GM19023 (cell line): ENCODE measurements around the gene SIT1.
A peak's percentile ranks its signal among the peaks of the same experiment; 100 is the strongest.
"Not testable (repeated sequence)": the region's sequence is repeated elsewhere in the genome, so short reads cannot be mapped to it uniquely, and the experiment has no call there.

Source experiments
- ATAC-seq: cut with Tn5 transposase; IDR thresholded peaks from one replicate; pipeline ENCODE4 v1.9.1; 2021; ENCODE audit warnings: mild to moderate bottlenecking, moderate library complexity; ENCODE audit not compliant: unreplicated experiment

The SIT1 gene

DNA sequence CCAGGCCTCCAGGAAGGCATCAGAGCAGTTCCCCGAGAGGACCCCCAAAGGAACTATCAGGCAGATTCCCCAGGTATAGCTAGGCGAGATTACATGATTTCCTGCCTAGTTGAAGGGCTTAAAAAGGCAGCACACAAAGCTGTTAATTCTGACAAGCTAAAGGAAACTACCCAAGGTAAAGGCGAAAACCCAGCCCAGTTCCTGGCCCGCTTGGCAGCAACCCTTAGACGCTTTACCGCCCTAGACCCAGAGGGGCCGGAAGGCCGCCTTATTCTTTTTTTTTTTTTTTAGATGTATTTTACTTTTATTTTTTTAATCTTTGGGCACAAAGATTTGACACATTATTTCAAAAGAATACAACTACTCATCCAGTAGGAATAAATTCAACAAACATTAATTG, 12.0 kb downstream of the SIT1 start:
- ATAC-seq: not testable (repeated sequence)

DNA sequence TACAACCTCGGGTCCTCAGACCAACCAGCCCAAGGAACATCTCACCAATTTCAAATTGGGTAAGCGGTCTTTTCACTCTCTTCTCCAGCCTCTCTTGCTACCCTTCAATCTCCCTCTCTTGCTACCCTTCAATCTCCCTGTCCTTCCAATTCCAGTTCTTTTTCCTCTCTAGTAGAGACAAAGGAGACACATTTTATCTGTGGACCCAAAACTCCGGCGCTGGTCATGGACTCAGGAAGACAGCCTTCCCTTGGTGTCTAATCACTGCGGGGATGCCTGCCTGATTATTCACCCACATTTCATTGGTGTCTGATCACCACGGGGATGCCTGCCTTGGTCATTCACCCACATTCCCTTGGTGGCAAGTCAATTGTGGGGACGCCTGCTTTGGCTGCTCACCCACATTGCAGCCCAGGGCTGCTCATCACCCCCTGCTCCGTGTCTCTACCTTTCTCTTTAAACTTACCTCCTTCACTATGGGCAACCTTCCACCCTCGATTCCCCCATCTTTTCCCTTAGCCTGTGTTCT, 13.2 kb downstream of the SIT1 start:
- ATAC-seq: not testable (repeated sequence)

DNA sequence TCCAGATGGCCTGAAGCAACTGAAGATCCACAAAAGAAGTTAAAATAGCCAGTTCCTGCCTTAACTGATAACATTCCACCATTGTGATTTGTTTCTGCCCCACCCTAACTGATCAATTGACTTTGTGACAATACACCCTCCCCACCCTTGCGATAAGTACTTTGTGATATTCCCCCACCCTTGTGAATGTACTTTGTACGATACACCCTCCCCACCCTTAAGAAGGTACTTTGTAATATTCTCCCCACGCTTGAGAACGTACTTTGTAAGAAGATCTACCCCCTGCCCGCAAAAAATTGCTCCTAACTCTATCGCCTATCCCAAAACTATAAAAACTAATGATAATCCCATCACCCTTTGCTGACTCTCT, 13.9 kb downstream of the SIT1 start:
- not testable (repeated sequence) for ATAC-seq

DNA sequence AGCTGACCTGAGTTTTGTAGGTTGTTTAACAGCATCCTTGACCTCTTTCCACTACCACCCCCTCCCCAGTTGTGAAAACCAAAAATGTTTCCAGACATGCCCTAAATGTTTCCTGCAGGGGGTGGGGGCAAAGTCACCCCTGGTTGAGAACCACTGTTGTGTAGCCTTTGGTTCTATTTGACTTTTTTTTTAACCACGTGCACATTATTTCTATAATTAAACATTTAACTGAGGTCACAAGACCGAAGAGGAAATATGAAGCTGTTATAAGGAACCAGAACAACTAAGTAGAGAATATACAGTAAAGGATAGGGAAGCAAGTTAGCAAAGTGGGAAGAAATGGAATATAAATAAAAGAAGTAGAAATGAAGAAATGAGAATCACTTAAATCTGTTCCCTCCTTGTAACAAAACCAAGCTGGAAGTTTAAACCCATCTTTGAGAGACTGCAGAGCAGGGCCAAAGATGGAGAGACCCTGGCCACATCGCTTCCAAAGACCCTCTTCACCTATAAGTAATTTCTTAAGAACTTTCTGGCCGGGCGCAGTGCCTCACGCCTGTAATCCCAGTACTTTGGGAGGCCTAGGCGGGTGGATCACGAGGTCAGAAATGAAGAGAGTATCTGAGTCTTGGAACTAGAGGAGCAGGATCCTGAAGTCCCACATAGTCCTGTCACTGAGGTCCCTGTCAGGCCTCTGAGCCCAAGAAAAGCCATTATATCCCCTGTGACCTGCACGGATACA, 14.4 kb downstream of the SIT1 start:
- ATAC-seq: no peak

DNA sequence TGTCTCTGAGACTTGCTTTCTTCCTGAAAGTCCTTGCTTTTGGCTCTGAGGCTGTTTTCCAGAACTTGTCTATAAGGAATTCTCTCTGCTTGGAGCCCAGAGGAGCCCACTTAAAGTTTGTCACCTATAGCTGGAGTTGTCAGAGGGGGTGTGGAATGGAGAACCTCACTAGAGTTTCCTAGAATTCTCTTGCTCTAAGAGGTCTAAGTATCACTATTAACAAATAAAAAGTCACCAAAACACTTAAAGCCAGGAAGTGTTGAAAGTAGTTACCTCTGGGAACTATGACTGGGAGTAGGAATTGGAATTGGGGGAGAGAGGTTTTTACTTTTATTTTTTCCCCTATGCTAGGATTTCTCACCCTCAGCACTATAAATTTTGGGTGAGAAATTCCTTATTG, 15.0 kb downstream of the SIT1 start:
- ATAC-seq: no peak

DNA sequence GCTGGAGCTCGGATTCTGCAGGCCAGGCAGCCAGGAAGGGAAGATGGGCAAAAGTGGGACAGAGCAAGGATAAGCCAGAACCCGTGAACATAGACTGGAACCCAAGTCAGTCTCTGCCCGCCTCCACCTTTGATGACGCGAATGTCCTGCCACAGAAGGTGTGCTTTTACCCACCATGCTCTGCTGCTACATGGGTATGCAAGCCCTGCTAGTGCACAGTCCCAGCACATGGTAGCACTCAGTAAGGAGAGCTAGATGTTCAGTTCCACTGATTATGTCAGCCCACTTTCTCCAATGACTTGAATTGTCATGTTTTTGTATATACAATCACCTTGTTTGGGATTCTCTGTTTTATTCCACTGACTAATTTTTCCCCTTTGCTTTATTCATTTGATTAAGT, 21.1 kb downstream of the SIT1 start:
- no peak for ATAC-seq

DNA sequence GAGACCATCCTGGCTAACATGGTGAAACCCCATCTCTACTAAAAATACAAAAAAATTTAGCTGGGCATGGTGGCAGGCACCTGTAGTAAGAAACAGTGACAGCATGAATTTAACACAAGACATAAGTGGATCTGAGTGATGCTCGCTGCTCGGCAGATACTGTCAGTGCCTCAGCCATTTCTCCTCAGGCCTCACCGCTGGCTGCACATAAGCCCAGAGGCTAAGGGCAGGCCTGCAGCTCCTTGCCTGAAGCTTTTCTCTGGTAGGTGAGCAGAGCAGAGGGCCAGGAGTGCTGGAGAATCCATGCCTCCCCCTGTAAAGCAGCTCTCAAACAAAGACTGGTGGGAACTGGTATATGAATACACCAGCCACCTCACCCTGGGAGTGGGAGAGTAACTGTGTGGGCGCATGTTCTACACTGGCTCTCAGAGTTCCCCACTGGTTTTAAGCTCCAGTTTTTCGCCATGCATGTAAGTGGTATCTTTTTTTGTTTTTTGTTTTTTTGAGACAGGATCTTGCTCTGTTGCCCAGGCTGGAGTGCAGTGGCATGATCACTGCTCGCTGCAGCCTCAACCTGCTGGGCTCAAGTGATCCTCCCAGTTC, 22.2 kb downstream of the SIT1 start:
- ATAC-seq: no peak

DNA sequence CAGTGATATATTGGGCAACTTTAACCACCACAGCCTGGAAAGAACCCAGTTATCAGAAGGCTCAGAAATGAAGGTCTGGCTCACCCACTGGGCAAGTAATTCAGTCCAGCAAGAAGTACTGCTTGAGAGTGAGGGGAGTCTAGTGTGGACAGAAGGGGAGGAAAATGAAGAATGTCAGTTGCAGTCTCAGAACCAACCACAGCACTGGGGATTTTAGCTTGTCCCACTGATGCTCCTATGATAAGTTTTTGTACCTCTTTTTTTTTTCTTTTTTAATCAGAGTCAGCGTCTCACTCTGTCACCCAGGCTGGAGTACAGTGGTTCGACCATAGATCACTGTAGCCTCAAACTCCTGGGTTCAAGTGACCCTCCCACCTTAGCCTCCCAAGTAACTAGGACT, 23.2 kb downstream of the SIT1 start:
- ATAC-seq: no peak

DNA sequence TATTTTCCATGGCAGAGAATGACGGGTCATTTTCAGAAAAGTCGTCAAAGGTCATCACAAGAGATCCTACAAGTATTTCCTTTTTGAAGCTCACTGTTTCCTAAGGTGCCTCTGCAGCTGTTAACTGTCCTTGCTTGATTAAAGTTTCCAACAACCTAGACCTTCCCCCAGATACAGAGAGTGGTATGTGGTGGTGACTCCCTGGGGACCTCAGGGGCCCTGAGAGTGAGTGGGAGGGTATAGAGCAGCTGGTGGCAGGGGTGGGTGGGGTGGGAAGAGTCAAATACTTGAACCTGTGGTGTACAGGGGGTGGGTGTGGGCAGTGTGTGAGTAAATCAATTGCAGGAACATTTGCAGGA, 31.0 kb downstream of the SIT1 start:
- ATAC-seq: peak; percentile 50

DNA sequence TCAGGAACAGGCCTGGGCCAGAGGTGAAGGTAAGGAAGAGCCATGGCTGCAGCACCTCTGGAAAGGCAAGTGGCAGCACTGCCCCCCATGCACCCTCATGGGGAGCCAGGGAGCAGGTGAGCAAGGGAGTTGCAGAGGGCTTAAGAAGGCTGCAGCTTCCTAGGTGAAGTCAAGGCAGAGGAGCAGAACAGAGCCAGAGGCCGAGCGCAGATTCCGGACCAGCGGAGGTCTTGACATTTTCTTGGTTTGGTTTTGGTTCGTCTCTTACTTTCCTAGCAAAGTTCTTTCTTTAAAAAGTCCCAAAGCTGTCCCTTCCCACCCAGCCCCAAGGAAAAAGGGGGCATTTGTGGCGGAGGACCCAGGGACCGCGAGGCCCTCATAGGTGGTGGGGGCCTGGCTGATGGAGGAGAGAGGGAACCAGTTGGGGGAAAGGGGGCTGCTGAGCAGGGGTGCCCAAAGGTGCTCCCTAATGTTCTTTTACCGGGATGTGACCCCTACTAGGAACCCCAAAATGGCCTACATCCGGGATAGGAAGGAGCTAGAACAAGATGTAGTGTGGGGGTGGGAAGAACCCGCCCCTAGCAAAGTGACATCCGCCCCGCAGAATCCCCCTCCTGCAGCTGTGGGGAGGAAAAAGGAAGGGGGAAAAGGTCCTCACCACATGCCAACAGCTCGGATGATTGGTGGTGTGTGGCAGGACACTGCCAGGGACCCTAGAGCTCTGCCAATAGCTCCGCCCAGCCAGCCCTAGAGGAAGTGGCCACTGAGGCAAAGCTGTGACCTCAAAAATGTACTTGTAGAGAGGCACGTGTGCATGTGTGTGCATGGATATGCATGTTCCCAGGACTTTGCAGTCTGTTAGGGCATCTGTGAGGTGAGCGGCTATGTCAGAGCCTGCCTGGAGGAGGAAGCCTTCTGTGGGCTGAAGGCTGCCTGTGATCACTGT, 31.6 kb downstream of the SIT1 start:
- ATAC-seq: peak; percentile 26

DNA sequence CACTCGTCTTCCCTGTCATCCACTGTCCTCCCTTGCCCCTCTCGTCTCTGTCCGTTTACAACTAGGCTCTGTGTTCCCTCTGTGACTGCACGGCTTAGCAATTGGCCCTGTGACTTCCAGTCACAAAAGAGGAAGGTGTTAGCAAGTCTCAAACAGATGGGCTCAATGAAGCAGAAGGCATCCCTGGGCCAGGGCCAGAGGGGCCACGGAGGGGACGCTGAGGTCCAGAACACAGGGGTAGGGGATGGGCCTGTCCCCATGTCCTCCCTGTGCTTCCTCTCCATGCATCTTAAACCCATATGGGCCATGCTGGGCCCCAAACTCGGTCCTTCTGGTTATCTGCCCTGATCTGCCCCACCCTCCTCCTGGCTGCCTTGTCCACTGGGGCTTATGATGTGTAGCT, 32.4 kb downstream of the SIT1 start, which contains the start of gene CD72:
Gene CD72, minus strand, starts transcription at position 89 of the 403 bp plus-strand sequence. CDS start 110 bp downstream, outside the sequence.
- ATAC-seq: no peak

DNA sequence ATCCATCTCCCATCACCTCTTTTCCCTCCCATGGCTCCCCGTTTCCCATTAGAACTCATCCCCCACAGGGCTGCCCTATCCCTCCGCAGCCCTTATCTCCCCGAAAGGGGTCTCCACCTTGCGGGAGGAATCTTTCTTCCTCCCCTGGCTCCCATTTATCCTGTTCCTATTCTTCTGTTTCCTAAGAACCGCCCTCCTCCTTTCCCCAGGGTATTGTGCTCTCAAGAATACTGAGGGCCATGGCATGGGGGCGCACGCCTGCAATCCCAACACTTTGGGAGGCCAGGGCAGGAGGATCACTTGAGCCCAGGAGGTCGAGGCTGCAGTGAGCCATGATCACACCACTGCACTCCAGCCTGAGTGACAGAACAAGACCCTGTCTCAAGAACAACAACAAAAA, 33.2 kb downstream of the SIT1 start:
- no peak for ATAC-seq

DNA sequence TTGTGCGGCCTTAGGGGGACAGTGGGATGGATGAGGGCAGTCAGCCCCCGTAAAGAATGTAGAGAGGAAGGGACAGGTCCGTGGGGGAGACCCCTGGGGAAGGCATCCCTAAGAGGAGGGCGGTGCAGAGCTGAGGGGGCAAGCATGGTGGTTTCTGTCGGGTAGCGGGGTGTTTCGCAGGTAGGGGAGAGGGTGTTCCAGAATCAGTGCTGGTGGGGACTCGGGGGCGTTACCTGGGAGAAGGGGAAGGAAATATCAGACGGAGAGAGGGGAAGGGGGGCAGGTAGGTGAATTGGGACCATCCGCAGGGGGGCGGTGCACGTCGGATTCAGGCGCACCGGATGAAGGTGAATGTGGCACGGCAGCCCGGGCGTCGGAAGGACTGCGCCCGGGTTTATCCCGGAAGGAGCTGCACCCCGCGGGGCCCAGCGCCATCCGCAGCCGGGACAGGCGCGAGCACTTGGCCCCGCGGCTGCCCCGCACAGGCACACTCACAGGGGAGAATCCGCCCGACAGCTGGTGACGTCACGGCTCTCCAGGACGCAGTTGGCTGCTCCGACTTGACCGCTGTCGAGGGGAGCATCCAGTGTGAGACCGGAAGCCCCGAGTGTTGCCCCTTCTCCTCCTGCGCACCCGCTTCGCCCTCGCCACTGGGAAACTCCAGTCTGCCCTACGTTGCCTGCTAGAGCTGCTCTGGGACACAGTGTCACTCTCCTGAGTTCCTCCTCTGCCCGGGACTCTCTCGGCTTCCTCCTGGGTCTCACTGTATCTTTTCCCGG, 33.9 kb downstream of the SIT1 start:
- peak; percentile 53 for ATAC-seq

DNA sequence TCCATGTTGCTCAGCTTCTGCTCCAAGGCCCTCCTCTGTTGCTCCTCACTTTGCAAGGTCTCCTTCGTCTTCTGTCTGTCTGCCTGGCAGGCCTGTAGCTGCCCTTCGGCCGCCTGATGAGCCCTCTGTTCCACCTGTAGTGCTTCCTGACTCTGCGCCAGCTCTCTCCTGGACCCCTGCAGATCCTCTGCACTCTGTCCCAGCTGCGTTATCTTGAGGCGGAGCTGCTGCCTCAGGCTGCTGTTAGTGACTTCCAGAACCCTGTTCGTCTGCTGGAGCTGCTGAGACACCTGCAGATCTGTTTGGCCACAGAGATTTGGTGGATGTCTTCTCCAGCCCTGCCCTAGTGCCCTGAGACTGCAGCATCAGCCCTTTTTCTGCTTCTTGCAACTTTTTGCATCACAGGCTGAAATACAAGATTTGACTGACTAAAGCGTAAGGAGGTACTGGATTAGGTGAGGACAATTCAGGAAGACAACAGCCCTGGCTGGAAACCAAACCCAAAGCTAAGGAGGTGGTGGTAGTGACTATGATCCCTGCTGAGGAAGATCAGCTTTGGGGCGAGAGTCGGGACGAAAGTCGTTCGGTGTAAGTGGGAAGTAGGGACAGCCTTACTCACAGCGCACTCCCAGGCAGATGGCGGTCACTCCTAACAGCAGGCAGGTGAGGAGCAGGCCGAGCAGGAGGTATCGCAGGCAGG, 34.6 kb downstream of the SIT1 start:
- ATAC-seq: no peak

DNA sequence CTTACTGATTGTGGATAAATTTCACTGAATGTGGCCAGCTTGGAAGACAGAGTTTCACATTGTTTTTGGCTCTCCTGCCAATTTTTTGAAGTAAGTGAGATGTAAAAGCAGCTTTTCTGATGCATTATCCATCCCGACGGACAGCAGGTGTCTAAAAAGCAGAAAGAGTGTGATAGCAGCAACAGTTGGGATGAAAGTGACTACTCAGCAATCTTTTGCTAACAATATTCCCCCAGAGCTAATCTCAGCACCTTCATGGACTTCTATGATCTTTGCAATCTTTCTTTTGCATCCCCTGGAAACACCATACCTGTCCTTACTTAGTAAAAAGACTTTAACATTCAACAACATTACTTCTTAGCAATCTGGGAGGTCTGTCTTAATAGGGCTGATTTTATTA, 37.9 kb downstream of the SIT1 start:
- no peak for ATAC-seq

DNA sequence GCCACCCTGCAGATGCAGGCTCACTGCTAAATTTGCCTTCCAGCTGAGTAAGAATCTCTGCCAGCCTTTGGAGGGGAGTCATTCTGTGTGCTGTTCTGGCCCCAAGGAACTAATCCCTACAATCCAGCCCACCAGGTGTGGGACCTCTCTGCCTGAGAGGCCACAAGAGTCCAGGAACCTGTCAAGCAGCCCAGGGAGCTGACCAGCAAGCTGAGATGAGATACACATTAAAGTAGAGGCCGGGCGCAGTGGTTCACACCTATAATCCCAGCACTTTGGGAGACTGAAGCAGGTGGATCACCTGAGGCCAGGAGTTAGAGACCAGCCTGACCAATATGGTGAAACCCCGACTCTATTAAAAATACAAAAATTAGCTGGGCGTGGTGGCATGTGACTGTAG, 38.7 kb downstream of the SIT1 start:
- not testable (repeated sequence) for ATAC-seq

DNA sequence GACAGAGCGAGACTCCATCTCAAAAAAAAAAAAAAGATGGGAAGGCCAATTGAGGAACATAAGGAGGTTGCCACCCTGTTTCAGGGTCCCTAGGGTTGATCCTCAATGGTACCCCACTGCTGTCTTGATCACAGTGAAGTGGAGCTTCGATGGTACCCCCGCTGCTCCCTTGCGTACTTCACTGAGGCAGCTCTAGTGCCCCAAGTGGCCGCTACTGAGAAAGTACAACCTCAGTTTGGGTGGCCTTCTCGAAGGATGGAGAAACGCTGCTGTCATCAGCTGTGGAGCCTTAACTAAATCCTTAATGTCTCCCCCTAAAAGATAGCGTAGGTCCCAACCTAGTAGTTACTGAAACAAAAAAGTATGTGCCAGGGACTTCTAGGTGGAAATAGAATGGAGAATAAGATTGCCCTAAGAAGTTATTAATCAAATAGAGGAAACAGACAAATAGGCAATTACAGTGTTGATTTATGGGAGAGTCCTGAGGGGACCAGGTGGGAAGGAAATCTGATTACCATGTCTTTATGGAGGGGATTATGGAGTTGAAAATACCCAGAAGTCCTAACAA, 39.4 kb downstream of the SIT1 start:
- ATAC-seq: no peak

DNA sequence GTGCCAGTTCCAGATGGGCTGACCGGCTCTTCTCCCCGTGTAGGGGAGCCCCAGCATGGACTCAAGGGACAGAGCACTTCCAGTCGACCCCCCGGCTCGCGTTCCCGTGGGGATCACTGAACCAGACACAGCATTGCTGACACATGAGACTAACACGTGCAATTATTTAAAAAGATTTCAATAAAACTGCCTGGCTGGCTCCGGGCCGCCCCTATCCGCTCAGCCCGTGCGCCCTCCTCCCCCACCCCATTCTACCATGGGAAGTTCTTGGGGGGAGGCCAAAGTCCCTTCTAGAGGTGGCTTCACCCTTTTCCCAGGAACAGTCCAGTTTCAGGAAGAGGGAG, 40.9 kb downstream of the SIT1 start:
- no peak for ATAC-seq

DNA sequence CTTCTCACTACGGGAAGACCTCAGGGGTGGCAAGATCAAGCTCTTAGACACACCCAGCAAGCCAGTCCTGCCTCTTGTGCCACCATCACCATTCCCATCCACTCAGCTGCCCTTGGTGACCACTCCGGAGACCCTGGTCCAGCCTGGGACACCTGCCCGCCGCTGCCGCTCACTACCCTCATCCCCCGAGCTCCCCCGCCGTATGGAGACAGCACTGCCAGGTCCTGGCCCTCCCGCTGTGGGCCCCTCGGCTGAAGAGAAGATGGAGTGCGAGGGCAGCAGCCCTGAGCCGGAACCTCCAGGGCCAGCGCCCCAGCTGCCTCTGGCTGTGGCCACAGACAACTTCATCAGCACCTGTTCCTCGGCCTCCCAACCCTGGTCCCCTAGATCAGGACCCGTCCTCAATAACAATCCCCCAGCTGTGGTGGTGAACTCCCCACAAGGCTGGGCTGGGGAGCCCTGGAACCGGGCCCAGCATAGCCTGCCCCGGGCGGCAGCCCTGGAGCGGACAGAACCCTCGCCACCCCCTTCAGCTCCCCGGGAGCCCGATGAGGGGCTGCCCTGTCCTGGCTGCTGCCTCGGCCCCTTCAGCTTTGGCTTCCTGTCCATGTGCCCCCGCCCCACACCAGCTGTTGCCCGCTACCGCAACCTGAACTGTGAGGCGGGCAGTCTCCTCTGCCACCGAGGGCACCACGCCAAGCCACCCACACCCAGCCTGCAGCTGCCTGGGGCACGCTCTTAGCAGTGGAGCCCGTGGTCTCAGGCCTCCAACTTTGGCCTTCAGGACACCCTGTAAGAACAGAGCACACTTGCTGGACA, 41.5 kb downstream of the SIT1 start:
- ATAC-seq: no peak
